ENCODE results near the gene C19orf25. TPM values are rescaled to one million over a fixed set of nuclear protein-coding genes. Genes with fewer than 3 reads are reported as not detected.

Gene C19orf25
- total RNA-seq, 1 donor from 2014 or later, result 25.0 TPM

DNA sequence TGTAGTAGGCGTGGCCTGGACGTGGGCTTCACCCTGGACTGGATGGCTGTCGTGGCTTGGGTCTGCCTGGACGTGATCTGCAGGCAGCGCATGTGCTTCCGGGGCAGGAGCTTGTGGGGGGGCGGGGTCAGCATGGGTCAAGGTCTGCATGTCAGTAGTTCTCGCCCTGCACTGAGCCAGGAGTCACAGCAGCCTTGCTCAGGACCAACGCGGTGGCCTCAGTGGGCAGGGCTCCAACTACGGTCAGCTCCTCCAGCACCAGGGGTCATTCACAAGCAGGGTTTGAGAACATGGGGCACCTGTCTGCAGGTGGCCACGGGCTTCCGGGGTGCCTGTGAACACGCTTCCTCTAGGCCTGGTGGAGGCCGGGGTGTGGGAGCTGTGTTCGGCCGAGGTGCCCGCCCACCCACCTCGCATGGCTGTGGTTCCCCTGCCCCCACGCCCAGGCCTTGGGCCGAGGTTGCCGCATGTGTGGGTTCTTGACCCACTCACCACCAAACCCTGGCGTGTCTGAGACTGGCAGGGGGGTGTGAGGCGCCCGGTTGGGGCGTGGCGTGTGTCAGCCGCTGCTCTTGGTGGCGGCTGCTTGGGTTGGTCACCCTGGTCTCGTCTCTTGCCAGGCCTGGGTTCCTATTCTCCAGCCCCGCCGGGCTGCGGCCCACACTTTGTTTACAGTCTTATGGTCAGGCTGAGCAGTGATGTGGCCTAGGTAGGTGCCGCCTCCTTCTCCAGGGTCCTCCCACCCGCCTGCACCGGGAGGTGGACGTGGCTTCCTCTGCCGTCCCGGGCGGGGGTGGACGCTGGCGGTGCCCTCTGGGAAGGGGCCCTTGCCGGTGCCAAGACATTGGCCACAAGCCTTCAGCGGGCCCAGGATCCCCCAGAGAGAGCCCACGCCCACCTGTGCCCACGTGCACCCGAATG lies 45.6 kb downstream of the C19orf25 start:
- TF ChIP-seq POLR2A (IDR thresholded peaks at IDR 0.05), result no peak
- TF ChIP-seq, protein P1, sequence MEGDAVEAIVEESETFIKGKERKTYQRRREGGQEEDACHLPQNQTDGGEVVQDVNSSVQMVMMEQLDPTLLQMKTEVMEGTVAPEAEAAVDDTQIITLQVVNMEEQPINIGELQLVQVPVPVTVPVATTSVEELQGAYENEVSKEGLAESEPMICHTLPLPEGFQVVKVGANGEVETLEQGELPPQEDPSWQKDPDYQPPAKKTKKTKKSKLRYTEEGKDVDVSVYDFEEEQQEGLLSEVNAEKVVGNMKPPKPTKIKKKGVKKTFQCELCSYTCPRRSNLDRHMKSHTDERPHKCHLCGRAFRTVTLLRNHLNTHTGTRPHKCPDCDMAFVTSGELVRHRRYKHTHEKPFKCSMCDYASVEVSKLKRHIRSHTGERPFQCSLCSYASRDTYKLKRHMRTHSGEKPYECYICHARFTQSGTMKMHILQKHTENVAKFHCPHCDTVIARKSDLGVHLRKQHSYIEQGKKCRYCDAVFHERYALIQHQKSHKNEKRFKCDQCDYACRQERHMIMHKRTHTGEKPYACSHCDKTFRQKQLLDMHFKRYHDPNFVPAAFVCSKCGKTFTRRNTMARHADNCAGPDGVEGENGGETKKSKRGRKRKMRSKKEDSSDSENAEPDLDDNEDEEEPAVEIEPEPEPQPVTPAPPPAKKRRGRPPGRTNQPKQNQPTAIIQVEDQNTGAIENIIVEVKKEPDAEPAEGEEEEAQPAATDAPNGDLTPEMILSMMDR (IDR thresholded peaks at IDR 0.05), result no peak
- no peak for TF ChIP-seq POLR2AphosphoS5 (IDR thresholded peaks at IDR 0.05; ENCODE audit: insufficient read depth in 1 of 2, low read depth in 1 of 2)
- no peak overlapping the region for H3K27ac ChIP-seq
- H3K27me3 ChIP-seq, result no peaks in the 10 kb centered on the region
- intact Hi-C loops (cut with DNase I), result no loop called here
- H3K4me3 ChIP-seq, result no peak overlapping the region
- peaks cover 6% of the 10 kb centered on the region for H3K4me1 ChIP-seq
- no peaks in the 10 kb centered on the region for H3K9me3 ChIP-seq
- DNase-seq (ENCODE audit: extremely low spot score in 2 of 2), result no peak
- peaks cover 0 to 65% of the 10 kb centered on the region in 2 donors for H3K36me3 ChIP-seq

DNA sequence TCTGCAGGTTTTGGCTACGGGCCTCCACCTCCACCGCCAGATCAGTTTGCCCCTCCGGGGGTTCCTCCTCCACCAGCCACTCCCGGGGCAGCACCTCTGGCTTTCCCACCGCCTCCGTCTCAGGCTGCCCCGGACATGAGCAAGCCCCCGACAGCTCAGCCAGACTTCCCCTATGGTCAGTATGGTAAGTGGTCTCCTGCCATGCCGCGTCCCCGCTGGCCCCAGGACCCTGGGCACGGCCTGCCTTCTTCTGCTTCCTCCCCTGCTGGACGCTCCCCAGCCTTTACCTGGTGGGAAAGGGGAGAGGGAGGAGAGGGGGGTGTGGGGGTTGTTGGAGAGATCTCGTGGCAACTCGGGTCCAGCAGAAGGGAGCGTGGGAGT lies 46.5 kb downstream of the C19orf25 start:
- intact Hi-C loops (cut with DNase I), result no loop called here

DNA sequence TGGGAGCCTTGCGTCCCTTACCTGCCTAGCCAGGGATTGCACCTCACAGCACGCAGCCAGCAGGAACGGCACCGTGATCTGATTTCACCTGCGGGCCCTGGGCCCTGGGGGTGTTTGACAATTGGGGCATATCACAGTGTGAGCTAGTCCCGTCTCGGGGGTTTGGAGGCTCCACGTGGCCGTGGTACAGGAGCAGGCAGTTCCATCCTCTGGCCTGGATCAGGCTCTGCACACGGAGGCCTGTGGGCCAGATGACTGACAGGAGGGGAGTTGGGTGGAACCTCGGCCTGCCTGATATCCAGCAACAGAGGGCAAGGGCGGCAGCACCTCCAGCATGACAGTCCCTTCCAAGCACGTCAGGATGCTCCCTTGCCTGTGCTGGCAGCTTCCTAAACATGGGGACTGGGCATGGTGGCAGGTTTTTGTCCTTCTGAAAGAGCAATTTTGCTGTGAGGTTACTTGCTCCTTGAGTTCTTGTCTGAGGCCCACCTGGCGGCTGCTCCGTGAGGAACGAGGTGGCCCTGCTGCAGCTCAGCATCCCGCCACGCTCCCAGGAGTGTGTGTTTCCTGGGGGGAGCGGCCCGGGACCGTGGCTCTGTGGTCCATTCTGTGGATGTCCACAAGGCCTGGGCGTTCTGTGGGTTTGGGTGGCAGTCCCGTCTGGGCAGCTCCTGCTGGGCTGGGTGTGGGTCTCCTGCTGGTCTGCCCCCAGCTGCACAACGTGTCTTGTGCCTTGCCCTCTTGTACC lies 47.1 kb downstream of the C19orf25 start:
- Histone ChIP-seq H3K36me3 (peaks cover 0 to 71% of the 10 kb centered on the region in 2 donors), H3K27me3 (no peaks in the 10 kb centered on the region), H3K27ac (no peak overlapping the region), H3K4me1 (no peaks in the 10 kb centered on the region), H3K9me3 (no peaks in the 10 kb centered on the region), H3K4me3 (no peak overlapping the region)
- no peak for TF ChIP-seq POLR2AphosphoS5 (IDR thresholded peaks at IDR 0.05; ENCODE audit: insufficient read depth in 1 of 2, low read depth in 1 of 2)
- TF ChIP-seq, protein P1 (IDR thresholded peaks at IDR 0.05), result no peak
- no peak for TF ChIP-seq POLR2A (IDR thresholded peaks at IDR 0.05)
- intact Hi-C loops (cut with DNase I), result no loop called here
- DNase-seq (ENCODE audit: extremely low spot score in 2 of 2), result no peak

More for the DNA sequence above, 46.5 kb downstream of the C19orf25 start:
- Histone ChIP-seq H3K36me3 (peaks cover 0 to 66% of the 10 kb centered on the region in 2 donors), H3K4me3 (no peak overlapping the region), H3K27ac (no peak overlapping the region), H3K27me3 (no peaks in the 10 kb centered on the region), H3K9me3 (no peaks in the 10 kb centered on the region), H3K4me1 (peaks cover under 1% of the 10 kb centered on the region)
- TF ChIP-seq POLR2AphosphoS5 (IDR thresholded peaks at IDR 0.05; ENCODE audit: insufficient read depth in 1 of 2, low read depth in 1 of 2) (no peak), POLR2A (IDR thresholded peaks at IDR 0.05) (no peak)
- TF ChIP-seq, protein P1 (IDR thresholded peaks at IDR 0.05), result no peak
- DNase-seq (ENCODE audit: extremely low spot score in 2 of 2), result no peak

DNA sequence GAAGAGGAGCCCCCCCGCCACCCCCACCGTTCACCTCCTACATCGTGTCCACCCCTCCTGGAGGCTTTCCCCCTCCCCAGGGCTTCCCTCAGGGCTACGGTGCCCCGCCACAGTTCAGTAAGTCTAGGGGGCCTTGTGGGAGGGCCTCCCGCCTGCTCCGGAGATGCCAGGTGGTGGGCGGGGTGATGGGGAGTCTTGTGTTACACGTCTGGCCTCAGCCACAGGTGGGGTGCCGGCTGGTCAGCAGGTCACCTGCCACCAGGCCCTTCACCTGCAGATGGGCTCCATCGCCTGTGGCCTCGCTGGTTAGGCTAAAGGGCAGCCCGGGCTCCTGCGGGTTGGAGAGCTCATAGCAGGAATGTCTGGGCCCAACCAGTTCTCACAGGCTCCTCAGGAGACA lies 48.8 kb downstream of the C19orf25 start:
- H3K36me3 ChIP-seq, result peaks cover 0 to 82% of the 10 kb centered on the region in 2 donors
- no peak overlapping the region for H3K27ac ChIP-seq
- intact Hi-C loops (cut with DNase I), result no loop called here
- H3K4me3 ChIP-seq, result no peak overlapping the region
- H3K4me1 ChIP-seq, result peaks cover 5% of the 10 kb centered on the region
- H3K27me3 ChIP-seq, result no peaks in the 10 kb centered on the region
- TF ChIP-seq POLR2AphosphoS5 (IDR thresholded peaks at IDR 0.05; ENCODE audit: insufficient read depth in 1 of 2, low read depth in 1 of 2), result no peak
- TF ChIP-seq, protein P1 (IDR thresholded peaks at IDR 0.05), result no peak
- no peak for TF ChIP-seq POLR2A (IDR thresholded peaks at IDR 0.05)
- no peaks in the 10 kb centered on the region for H3K9me3 ChIP-seq
- DNase-seq (ENCODE audit: extremely low spot score in 2 of 2), result no peak
